ENCODE results near the gene SPIRE1.
"Not testable (repeated sequence)": the region's sequence is repeated elsewhere in the genome, so short reads cannot be mapped to it uniquely, and the experiment has no call there.

SPIRE1 gene

DNA sequence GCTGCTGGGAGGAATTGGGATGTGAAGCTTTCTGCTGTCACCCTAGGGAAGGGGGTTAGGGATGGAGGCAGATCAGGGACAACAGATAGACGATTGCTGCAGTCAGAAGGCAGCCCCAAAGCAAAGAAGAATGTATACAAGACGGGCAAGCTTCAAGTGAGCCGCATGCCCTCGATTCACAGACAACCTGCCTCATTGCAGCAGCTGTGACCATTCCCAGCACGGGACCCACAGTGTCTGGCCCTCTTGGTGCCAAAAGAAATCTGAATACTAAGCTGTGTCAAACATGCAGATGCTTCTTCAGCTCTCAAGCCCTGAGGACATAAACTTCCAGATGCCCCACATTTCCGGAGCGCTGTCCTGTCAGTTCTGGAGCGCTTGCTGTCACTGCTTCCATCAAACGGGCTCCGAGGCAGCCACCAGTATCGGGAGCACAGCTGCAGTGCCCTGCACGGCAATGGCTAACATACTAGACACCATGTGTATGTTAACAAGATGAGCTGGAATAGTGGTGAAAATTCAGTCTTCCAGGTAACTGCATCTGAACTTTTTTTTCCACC is 216.4 kb downstream of the SPIRE1 start:
- DNase-seq, result no peak

DNA sequence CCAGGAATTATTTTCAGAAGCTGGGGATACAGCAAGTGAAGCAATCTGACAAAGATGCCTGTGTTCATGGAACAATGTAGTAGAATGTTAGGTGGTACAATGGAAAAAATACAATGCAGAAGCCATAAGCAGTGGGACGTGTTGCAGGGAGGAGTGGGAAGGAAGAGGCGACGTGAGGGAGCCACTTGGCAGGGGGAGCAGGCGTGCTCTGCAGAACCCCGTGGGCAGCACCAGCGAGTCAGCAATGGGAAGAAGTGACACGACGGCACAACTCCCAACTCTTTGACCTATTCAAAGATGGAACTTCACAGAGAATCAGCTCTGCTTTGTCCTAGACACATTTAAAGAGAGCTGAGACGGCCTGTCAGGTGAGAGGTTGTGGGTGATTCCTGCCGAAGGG is 219.7 kb downstream of the SPIRE1 start:
- DNase-seq, result no peak

DNA sequence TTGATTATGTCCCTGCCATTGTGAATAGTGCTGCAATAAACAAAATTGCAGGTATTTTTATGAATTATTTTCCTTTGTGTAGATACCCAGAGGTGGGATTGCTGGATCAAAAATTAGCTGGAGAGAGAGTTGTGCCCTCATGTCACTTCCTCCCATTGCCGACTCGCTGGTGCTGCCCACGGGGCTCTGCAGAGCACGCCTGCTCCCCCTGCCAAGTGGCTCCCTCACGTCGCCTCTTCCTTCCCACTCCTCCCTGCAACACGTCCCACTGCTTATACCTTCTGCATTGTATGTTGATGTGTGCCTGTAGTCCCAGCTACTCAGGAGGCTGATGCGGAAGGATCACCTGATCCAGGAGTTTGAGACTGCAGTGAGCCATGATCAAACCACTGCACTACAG is 222.0 kb downstream of the SPIRE1 start:
- DNase-seq, result no peak

DNA sequence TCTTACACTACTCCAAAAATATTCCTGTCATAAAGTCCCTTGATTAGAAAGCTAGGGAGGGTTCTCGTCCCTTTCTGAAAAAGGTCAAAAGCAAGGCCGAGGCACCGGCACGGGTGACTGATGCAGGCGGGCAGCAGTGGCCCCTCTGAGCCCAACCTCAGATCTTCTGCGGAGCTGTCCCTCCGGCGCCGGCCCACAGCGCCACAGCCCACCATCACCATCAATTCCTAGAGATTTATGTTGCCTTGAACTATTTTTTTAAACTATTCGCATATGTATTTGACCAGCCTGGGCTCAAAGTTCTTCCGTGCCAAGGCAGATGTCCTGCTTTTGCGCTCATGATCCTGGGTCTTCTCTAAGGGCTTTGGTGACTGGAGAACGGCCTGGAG is 223.4 kb downstream of the SPIRE1 start:
- DNase-seq, result no peak

DNA sequence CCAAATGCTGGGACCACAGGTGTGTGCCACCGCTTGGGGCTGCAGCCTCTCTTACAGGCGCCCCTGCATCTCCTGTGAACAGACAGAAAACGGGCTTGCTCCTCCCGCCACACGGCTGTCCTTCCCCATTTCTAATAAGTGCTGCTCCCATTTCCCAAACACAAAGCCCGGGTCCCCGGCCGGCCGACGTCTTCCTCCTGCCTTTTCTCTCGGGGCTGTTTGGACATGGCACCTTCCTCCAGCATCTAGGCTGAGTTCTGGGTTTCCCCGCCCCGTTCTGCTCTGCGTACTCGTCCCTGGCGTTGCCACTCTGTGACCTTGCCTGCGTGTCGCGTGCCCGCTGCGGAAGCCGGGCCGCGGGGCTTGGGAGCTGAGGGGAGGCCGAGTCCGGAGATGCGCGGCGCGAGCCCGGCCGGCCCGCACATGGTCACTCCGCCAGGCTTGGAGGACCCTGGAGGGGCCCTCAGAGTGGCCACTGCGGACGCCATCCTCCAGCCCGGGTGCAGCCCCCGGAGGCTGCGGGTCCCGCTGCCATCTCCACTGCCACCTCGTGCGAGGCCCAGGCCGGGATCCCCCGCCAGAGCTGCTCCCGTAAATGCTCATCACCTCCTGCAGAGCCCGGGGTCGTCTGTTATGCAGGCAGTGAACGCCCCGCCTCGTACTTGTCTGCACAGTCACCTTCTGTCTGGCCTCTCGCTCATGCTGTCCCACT is 223.9 kb downstream of the SPIRE1 start:
- no peak for DNase-seq

DNA sequence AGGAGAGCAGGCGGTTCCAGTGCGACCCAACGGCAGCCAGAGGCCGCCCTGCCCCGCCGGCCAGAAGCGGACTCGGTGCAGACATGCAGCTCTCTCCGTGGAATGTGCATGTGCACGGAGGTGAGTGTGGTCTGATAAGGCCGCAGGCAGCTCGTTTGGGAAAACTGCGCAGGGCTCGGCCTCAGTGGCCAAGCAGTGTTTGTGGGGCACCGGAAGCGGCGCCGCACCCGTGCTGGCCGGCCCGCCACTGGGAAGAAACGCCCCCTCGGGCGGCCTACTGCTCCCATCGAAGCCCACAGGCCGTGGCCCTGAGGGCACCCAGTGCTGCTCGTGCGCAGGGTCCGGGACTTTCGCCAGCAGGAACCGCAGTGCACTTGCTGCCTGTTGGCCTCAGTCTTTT is 225.0 kb downstream of the SPIRE1 start:
- DNase-seq, result no peak

DNA sequence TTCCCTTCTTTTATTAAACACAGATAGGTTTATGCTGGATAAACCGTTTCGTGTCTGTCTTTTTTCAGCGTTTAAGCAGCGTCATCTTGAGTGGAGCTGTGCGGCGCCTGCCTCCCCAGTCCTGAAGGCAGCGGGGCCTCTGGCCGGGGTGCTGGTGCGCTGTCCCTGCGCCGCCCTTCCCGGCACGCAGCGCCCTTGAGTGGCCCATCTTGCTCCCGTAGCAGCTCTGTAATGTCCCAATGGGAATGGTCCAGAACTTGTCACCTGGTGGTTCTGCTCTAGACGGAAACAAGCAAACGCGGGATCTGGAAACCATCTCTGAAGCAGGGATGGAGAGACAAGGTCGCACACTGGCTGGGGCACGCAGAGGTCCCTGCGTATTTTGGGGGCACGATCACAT is 225.7 kb downstream of the SPIRE1 start:
- DNase-seq, result no peak

DNA sequence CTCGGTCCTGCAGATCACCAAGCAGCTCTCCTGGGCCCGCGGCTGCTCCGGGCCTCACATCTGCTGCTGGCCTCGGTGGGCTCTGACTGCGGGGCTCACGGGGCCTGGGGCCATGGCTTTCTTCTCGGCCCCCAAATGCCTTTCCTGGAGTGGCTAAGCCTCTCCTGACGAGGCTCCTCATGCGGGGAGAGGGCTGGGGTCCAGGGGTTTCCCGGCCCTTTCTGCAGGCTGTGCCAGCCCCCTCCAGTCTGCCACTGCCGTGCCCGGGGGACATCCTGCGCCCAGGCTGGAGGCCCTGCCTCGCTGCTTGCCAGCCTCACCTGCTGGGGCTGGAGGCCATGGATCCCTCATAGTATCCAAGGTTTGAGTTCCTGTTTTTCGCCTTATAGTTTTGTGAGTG is 226.3 kb downstream of the SPIRE1 start:
- DNase-seq, result no peak

DNA sequence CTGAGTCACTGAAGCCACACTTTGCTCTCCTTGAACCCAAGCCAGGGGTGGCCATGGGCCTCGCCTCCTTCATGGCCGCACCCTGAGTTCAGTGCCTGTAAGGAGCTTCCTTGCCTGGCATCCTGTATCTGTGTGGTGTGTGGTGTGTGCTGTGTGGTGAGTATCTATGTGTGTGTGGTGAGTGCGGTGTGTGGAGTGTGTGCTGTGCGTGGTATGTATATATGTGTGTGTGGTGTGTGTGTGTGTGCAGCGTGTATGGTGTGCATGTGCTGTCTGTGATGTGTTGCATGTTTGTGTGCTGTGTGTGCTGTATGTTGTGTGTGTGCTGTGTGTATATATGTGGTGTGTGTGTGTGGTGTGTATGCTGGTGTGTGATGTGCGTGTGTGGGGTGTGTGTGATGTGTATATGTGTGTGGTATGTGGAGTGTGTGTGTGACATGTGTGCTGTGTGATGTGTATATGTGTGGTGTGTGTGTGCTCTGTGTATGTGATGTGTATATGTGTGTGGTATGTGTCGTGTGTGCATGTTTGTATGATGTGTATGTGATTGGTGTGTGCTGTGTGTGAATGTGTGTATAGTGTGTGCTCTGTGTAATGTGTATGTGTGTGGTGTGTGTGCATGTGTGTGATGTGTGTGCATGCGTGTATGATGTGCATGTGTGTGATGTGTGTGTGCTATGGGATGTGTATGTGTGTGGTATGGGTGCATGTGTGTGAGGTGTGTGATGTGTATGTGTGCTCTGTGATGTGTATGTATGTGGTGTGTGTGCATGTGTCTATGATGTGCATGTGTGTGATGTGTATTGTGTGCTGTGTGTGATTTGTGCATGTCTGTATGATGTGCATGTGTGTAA is 227.5 kb downstream of the SPIRE1 start:
- DNase-seq, result no peak

DNA sequence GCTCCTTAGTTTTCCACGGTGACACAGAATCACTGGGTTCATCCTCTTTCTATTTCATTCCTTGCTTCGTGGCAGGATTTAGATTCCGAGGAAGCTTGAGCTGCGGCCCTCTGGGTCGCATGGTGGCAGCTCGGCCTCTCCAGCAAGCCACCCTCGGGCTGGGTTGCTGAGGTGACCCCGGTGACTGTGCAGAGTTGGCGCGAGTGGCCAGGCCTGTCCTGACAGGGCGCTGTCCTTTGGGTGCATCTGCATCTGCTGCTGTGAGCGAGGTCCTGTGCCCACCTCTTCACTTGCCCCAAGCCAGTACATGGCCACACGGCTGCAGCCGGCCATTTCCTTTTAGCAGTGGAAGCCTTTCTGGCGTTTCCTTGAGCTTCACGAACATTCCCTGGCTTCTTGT is 228.4 kb downstream of the SPIRE1 start:
- DNase-seq, result no peak

DNA sequence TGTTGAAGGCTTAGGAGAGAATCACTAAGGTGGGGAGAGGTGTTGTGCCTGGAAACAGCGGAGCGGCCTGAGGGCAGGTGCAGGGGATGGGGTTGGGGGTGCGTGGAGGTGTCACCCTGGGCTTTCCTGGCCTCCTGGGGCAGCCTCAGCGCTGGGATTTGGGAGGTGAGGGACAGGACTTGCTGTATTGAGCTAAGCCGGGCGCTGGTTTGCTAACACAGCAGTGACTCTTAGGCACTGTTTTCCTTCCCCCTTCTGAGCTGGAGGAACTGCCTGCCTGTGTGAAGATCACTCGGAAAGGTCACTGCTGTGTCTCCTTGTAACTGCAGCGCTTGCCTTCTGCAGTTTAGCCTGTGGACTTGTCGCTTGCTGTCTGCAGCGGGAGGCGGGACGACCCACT is 229.0 kb downstream of the SPIRE1 start:
- DNase-seq, result no peak

DNA sequence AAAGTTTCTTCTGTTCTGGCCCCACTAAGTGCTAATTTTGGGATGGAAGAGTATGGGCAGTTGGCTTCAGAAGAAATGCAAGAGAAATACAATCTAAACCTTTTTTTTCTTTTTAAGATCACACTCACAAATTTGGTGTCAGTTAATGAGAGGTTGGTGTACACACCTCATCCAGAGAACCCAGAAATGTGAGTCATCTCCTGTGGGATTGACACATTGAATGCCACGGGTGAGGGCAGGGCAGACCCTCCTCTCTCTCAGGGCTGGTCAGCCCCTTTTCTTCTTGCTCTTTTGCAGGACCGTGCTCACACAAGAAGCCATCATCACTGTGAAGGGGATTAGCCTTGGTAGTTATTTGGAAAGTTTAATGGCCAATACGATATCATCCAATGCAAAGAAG is 231.0 kb downstream of the SPIRE1 start:
- DNase-seq, result no peak

DNA sequence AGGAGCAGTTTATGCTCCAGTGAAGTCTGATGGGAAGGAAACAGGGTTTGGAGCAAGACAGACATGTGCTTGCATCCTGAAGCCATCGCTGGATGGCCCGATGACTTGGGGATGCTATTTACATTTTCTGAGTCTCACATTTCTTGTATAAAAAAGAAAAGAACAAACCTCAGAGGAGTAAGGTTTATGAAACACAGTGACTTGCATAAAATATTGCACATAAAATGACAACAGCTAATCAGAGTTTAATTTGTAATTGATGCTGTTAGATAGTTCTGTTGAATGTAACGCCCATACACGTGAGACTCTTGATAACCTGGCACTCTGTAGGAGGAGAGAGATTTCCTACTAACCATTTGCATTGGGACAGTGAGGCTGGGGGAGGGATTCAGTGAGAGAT is 233.7 kb downstream of the SPIRE1 start:
- DNase-seq, result no peak

DNA sequence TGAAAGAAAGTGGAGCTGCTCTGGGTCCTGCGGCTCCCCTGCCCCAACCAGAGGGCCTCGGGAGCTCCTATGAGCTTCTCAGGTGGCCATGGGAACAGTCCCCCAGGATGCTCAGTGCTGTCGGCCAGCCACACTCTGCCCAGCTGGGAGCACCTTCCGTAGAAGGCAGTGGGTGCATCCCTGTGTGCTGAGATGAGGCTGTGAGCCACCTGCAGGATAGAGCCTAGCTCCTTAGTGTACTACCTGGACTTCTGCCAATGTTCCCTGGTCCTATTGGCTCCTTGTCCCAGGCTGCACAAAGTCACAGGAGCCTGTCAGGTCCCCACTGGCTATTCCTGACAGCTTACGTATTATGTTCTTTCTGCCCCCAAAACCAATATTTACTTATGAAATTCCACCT is 234.1 kb downstream of the SPIRE1 start:
- DNase-seq, result no peak

DNA sequence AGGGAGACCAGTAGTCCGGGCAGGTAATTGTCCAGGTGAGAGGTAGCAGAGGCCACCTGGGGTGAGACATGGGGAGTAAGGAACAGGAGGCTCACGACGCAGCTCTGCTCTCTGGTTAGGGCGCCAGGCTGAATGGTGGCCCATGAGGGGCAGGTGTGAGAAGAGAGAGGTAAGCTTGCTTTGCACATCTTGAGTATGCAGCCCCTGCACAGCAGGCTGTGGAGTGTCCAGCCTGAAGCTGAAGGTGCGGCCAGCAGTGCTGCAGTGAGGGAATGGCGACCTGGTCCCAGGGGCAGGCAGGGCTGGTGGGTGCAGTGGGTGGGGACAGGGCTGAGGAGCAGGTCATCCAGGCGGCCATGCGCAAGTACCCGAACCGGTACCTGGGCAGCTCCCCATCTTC is 234.5 kb downstream of the SPIRE1 start:
- no peak for DNase-seq

DNA sequence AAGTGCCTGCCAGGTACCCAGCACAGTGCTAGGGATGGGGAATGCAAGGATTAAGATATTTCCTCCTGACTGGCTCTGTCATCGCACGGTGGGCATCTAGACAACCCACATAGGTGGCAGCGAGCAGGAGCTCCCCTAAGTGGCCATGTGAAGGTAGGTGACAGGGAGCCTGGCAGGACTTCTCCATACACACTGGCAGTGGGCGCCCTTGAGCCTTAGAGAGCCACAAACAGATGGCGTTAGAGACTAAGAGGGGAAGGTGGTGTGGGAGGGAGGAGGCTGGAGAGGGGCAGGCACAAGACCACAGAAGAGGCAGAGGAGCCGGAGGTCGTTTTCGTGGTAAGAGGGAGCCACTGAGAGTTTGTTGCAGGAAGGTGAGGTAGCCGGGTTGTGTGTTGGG is 235.0 kb downstream of the SPIRE1 start:
- no peak for DNase-seq

DNA sequence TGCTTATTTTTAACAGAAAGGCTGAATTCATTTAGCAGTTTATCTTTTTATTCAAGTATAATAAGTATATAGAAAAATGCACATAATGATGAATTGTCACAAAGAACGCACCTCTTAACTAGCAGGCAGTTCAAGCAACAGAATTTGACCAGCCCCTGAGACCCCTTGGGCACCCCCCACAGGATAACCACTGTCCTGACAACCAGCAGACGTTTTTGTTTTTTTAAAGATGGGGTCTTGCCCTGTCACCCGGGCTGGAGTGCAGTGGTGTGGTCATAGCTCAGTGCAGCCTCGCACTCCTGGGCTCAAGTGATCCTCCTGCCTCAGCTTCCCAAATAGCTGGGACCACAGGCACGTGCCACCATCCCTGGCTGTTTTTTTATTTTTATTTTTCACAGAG is 236.2 kb downstream of the SPIRE1 start:
- DNase-seq, result no peak

DNA sequence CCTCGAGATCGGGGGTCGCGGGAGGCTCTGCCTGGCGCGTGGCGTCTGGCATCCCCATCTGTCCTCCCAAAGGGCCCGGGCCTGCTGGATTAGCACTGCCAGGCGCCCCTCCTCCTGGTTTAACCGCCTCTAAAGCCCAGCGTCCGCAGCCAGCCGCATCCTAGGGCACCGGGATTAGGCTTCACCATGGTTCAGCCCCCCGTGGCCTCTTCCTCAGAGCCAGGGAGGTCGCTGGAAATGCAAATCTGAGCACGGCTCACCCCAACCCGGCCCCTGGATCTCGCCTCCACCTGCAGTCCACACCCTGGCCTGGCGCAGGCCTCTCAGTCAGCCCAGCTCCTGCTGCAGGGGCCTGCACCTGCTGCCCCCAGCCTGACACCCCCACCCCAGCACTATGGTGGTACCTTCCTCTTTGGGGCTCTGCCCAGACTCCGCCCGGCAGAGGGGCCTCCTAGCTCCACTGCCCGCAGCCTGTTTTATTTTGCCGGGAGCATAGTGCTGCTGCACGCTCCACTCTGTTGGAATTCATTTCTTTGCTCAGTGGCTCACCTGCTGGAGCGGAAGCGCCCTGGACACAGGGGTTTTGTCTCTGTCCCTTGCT is 237.0 kb downstream of the SPIRE1 start:
- peak in 1 of 2 donors; percentile 23 for DNase-seq

DNA sequence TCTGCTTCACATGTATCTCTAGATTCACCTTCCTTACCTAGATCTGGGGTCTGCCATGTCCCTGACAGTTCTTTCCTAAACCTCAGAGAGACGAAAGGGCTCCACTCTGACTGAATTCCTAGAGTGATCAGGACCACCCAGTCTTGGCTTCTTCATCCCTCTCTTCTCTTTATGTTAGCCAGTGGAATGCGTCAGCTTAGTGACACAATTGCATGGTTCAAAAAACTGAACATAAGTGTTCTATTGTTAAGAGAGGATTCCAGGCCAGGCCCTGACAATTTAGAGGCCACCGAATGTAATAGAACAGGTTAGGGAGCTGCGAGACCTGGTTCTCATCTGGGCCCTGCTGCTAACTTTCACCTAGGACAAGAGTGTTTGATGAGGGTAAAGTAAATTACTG is 240.2 kb downstream of the SPIRE1 start:
- DNase-seq, result no peak

DNA sequence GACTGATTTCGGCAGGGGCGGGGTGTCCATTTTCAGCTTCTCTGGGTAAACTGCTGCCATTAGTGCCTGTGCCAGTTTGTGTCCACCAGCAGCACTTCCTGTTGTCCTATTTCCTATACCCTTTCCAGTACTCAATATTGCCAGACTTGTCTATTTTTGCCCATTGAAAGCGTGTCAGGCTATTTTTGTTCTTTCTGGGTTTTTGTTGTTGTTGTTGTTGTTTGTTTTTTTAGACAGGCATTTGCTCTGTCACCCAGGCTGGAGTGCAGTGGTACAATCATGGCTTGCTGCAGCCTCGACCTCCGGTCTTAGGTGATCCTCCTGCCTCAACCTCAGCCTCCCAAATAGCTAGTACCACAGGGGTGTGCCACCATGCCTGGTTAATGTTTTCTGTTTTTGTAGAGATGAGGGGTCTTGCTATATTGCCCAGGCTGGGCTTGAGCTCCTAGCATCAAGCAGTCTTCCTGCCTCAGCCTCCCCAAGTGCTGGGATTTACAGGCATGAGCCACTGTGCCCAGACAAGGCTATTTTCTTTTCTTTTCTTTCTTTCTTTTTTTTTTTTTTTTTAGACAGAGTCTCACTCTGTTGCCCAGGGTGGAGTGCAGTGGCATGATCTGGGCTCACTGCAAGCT is 241.7 kb downstream of the SPIRE1 start:
- DNase-seq, result no peak

DNA sequence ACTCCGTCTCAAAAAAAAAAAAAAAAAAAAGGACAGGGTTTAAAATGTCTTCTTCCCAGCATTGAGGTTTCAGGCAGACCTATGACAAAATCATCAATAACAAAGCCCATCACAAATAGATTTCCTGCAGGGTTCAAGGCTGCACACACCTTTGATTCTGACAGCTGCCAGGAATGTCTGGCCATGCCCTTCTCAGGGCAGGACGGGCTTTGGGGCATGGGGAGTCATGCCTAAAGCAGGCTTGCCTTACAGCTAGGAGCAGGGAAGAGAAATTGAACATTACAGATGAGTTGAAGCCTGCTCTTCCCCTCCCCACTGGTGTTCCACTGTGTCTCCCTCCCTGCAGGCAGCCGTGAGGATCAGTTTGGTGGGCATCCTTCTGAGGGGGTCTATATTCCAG is 246.5 kb downstream of the SPIRE1 start:
- no peak for DNase-seq

DNA sequence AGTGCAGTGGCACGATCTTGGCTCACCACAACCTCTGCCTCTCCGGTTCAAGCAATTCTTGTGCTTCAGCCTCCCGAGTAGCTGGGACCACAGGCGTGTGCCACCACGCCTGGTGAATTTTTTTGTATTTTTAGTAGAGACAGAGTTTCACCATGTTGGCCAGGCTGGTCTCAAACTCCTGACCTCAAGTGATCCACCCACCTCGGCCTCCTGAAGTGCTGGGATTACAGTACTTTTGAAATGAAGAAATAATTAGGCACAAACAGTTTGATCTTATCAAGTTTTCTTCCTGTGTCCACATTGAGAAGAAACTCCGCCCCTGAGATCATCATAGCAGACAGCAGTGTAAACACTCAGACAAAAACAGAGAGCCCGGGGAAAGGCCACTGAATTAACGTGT is 247.2 kb downstream of the SPIRE1 start:
- DNase-seq, result not testable (repeated sequence)

DNA sequence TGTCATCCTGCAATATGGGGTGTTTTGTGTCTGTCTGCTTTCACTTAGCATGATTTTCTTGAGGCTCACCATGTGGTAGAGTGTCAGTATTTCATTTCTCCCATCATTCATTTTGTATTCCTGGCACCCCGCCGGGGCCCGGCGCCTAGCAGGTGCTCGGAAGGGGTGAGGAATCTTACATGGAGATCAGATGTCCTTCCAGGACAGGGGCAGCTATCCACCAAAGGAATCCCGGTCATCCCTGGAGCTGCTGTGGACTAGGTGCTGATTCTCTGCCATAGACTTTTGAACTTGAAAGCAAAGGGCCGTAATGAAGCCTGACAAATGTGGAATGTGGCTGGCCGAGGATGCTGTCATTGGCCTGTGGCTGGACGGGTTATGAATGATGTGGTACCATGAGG is 247.8 kb downstream of the SPIRE1 start:
- DNase-seq, result no peak

Data from hippocampal formation (tissue), 2 donors.